Measurements from ENCODE around the gene APBA1.
"Not testable (repeated sequence)": the region's sequence is repeated elsewhere in the genome, so short reads cannot be mapped to it uniquely, and the experiment has no call there.

The APBA1 gene

GRCh38 chr9:69604568-69605219 is 67.5 kb downstream of the APBA1 start:
- no peak for DNase-seq (ENCODE audit: low read depth)

- DNase-seq (ENCODE audit: low read depth): no peak
These were observed 68.5 kb downstream of the APBA1 start for GRCh38 chr9:69603656-69604055.

GRCh38 chr9:69602773-69603172 is 69.4 kb downstream of the APBA1 start:
- DNase-seq (ENCODE audit: low read depth): no peak

- DNase-seq (ENCODE audit: low read depth): no peak
These were observed 70.5 kb downstream of the APBA1 start for GRCh38 chr9:69601698-69602097.

- no peak for DNase-seq (ENCODE audit: low read depth)
These were observed 71.7 kb downstream of the APBA1 start for GRCh38 chr9:69600314-69601047.

DNA sequence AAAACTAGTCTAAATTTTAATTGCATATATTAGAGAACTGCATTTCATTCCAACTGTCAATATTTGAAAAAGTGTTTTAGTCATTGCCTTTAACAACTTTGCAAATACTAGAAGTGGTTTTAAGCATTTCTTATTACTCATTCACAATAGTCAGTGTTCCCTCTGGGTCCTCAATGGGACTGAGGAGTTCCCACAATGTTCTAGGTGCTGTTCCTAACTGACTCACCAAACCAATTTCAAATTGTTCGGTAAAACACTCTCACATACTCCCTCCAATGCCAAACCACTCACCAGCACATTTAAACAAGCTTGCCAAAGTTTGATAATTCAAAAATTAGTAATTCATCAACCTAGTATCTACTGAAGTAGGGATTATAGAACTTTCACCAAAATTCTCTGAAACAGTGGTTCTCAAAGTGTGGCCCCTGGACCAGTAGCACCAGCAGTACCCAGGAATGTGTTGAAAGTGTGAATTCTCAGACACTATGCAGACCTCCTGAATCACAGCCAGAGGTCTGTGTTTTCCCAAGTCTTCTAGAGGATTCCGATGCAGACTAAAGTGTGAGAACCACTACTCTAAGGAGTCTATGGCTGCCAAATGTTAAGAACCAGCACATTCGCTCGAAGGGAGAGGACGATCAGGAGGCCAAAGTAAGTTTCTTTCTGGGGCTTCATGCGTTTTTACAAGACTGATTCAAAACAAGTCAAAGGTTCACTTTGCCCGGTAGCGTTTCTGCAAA is 72.8 kb downstream of the APBA1 start:
- DNase-seq (ENCODE audit: low read depth): no peak

DNA sequence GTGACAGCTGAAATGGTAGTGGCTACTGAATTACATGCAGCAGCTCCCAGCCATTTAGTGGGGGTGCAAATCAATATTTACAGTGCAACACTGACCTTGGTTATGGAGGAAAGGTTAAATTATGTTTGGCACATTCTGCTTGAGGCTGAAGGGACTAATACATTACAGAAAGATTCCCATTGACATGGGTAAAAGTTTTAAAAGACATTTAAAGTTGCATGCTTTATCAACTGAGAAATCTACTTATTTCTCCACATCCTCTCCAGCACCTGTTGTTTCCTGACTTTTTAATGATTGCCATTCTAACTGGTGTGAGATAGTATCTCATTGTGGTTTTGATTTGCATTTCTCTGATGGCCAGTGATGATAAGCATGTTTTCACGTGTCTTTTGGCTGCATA is 75.3 kb downstream of the APBA1 start:
- not testable (repeated sequence) for DNase-seq (ENCODE audit: low read depth)

- DNase-seq (ENCODE audit: low read depth): no peak
These were observed 78.0 kb downstream of the APBA1 start for GRCh38 chr9:69594180-69594579.

DNA sequence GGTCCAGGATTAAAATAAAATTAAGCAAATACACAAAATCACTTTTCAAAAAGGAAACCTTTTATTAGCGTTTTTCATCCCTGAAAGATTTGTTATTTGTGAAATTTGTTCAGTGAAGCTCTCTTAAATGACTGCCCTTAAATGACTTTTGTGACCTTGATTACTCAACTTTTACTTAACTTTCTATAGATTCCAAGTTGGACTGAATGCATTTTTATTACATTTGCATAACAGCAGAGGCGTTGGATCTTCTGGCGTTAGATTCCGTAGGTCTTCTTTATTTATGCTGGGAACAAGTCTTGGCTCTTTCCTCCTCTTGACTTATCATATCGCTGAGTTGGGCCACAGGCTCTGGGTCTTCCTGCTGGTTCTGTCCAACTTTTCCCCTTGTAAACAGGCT is 78.4 kb downstream of the APBA1 start:
- DNase-seq (ENCODE audit: low read depth): no peak

GRCh38 chr9:69593301-69593700 is 78.9 kb downstream of the APBA1 start:
- no peak for DNase-seq (ENCODE audit: low read depth)

GRCh38 chr9:69590266-69590665 is 81.9 kb downstream of the APBA1 start:
- no peak for DNase-seq (ENCODE audit: low read depth)

- no peak for DNase-seq (ENCODE audit: low read depth)
These were observed 83.0 kb downstream of the APBA1 start for GRCh38 chr9:69589156-69589555.

GRCh38 chr9:69585571-69585970 is 86.6 kb downstream of the APBA1 start:
- DNase-seq (ENCODE audit: low read depth): no peak

GRCh38 chr9:69584759-69585158 is 87.4 kb downstream of the APBA1 start:
- no peak for DNase-seq (ENCODE audit: low read depth)

DNA sequence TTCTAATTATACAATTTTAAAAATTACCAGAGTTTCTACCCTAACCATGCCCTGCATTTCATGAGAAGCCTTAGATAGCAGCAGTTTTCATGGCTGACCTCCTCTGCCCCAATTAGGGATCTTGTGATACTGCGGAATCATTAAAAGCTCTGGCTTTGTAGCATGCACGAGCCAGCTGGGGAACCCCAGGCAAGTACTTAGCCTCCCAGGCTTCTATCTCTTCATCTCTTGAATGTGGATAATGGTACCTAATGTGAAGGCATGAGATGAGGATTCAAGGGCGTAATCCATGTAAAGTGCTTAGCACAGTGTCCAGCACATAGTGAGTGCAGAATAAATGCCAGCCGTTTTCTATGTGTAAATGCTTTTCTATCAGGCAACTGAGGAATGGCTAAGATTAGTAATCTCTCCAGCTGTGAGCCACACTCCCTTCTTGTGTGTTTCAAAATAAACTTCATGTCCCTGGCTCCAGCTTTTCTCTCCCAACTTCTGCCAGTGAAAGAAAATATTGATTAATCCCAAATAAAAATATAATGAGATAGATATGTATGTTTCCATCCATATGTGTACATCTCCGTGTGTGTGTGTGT is 88.4 kb downstream of the APBA1 start:
- no peak for DNase-seq (ENCODE audit: low read depth)

GRCh38 chr9:69582544-69583297 is 89.5 kb downstream of the APBA1 start:
- DNase-seq (ENCODE audit: low read depth): no peak

DNA sequence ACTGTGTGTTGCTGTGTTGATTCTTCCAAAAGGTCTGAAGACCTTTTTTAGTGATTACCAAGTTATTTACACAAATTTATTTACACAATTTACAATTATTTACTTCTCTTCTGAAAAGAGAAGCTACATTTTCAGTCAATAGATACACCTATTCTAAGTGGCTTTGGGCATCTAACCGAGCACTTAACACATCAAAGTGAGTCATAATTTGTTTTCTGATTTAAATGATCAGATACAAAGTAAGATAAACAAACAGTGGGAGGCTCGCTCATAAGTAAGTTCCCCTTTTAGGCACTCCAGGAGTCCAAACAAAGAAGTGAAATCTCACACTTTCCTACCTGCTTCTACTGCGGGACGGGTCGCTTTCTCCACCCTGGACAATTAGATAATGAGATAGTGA is 90.2 kb downstream of the APBA1 start:
- no peak for DNase-seq (ENCODE audit: low read depth)

DNA sequence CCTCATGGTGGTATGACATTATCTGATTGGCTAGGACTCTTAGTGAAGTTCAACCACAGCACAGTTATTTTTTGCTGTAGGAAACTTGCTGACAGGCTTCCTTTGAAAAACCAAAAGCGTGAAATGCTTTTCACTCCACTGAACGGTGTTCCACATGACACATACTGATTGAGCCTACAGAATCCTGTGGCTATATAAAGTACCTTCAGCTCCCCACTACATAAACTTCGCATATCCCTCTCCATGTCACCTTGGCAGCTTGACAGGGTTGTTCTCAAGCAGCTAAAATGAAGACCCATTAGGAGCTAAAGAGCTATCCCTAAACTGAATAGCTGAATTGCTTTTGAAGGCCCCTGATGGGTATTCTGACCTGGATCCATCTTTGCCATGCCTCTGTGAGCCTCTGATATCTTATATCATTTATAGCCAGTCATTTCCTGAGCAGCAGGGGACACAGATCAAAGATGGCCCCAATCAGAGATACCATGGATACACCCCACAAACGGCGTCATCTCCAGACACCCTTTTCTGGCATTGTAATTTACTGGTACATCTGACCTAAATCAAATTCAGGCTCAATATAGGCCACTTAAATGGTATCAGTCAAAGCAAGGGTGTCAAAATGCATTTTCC is 91.5 kb downstream of the APBA1 start:
- no peak for DNase-seq (ENCODE audit: low read depth)

- no peak for DNase-seq (ENCODE audit: low read depth)
These were observed 92.2 kb downstream of the APBA1 start for GRCh38 chr9:69579760-69580581.

DNA sequence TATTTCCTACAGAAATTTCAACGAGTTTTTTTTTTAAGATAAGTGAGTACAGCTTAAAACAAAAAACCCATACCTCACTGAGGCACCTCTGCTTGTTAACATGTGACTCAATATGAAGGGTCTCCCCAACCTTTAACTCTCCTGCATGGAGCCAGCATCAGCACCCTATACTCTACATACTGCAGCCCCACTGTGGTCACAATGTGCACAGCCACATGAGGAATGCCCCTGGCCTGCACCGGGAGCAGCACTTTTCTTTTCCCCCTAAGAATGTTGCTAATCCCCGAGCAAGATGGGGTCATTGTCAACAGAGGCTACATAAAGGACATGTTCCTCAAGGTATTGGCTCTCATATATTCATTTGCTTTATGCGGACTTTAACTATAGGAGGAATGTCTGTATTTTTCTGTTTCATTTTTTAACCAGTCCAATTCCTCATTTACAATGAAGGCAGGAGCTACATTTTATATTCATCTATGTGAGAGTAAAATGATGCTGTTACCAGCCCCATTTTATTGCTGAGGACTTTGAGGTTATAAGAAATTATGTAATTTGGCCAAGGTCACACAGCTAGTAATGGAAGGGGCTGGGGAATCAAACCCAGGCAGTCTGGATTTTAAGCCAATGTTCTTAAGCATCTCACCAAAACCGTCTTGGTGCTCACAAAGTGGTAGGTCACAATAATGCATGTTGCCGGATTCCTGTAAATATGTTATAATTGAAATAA is 93.0 kb downstream of the APBA1 start:
- no peak for DNase-seq (ENCODE audit: low read depth)
